Ascending aorta (tissue), 2 donors: ENCODE results near the gene NPPC. TPM values are rescaled to one million over a fixed set of nuclear protein-coding genes. Genes with fewer than 3 reads are reported as not detected.
"Not testable (repeated sequence)": the region's sequence is repeated elsewhere in the genome, so short reads cannot be mapped to it uniquely, and the experiment has no call there.

Experiments used
- DNase-seq, 2 donors: peaks; one replicate each; pipeline ENCODE4 v3.0.0-alpha.2; 2019; ENCODE audit warnings: low spot score in 2 of 2
- H3K27ac ChIP-seq, 2 donors: fragments of 200-600 bp; sonication (generic); one replicate each; pipeline ENCODE4 v1.5.1; 2016 to 2017; ENCODE audit warnings: mild to moderate bottlenecking in 1 of 2
- H3K27me3 ChIP-seq: fragments of 200-600 bp; sonication (generic); one replicate; pipeline ENCODE4 v1.5.1; 2017
- H3K36me3 ChIP-seq, 2 donors: fragments of 200-600 bp; sonication (generic); one replicate each; pipeline ENCODE4 v1.5.1; 2016
- H3K4me1 ChIP-seq, 2 donors: fragments of 200-600 bp; sonication (generic); one replicate each; pipeline ENCODE4 v1.5.1; 2016 to 2017; ENCODE audit warnings: mild to moderate bottlenecking in 1 of 2
- H3K4me3 ChIP-seq, 2 donors: fragments of 200-600 bp; sonication (generic); one replicate each; pipeline ENCODE4 v1.5.1; 2016 to 2017; ENCODE audit warnings: mild to moderate bottlenecking in 1 of 2
- H3K9me3 ChIP-seq, 2 donors: fragments of 200-600 bp; sonication (generic); one replicate each; pipeline ENCODE4 v1.5.1; 2016
- CTCF ChIP-seq, 3 experiments: fragments of 200-600 bp in 2 of 3; fragments of 450-650 bp in 1 of 3; sonication (generic) in 2 of 3; IDR thresholded peaks; one replicate each; pipeline ENCODE4 v1.5.1; 2016 to 2019; ENCODE audit warnings: antibody characterized with exemption in 3 of 3, mild to moderate bottlenecking in 1 of 3, moderate library complexity in 1 of 3
- intact Hi-C: fragments of 100-400 bp; cut with DNase I; formaldehyde crosslinking; loops from one replicate; pipeline ENCODE4 v1.15.1; 2023
- total RNA-seq: library from RNA; depleted of rRNA; stranded (reverse); fragments of >200 nt; gene quantifications from one replicate; pipeline ENCODE4 v1.1.0, GENCODE V29; 2016

NPPC gene
- total RNA-seq, 1 donor from 2014 or later, result not detected

- no peaks in the 10 kb centered on the region for H3K36me3 ChIP-seq
- TF ChIP-seq CTCF (IDR thresholded peaks at IDR 0.05), result no peak
- intact Hi-C loops, result no loop called here
Observed at GRCh38 chr2:231886071-231886681, 40.0 kb downstream of the NPPC start.

GRCh38 chr2:231884438-231885140, 41.6 kb downstream of the NPPC start:
- TF ChIP-seq CTCF (IDR thresholded peaks at IDR 0.05), result no peak
- H3K9me3 ChIP-seq, result no peaks in the 10 kb centered on the region
- no peak overlapping the region for H3K4me3 ChIP-seq
- no peaks in the 10 kb centered on the region for H3K27me3 ChIP-seq
- H3K36me3 ChIP-seq, result no peaks in the 10 kb centered on the region
- intact Hi-C loops, result no loop called here
- H3K4me1 ChIP-seq, result no peaks in the 10 kb centered on the region
- H3K27ac ChIP-seq, result no peak overlapping the region
- no peak for DNase-seq

More at GRCh38 chr2:231886071-231886681, 40.0 kb downstream of the NPPC start:
- Histone ChIP-seq H3K4me1 (no peaks in the 10 kb centered on the region), H3K4me3 (no peak overlapping the region), H3K27me3 (no peaks in the 10 kb centered on the region), H3K27ac (no peak overlapping the region), H3K9me3 (no peaks in the 10 kb centered on the region)
- no peak for DNase-seq

GRCh38 chr2:231883468-231883881, 42.7 kb downstream of the NPPC start:
- Histone ChIP-seq H3K4me1 (no peaks in the 10 kb centered on the region), H3K9me3 (no peaks in the 10 kb centered on the region), H3K27ac (no peak overlapping the region), H3K36me3 (no peaks in the 10 kb centered on the region), H3K27me3 (no peaks in the 10 kb centered on the region), H3K4me3 (no peak overlapping the region)
- DNase-seq, result no peak
- TF ChIP-seq CTCF (IDR thresholded peaks at IDR 0.05), result no peak
- intact Hi-C loops, result no loop called here

- no peak overlapping the region for H3K27ac ChIP-seq
- H3K9me3 ChIP-seq, result no peaks in the 10 kb centered on the region
- TF ChIP-seq CTCF (IDR thresholded peaks at IDR 0.05), result no peak
- H3K4me3 ChIP-seq, result no peak overlapping the region
- H3K36me3 ChIP-seq, result no peaks in the 10 kb centered on the region
- H3K27me3 ChIP-seq, result no peaks in the 10 kb centered on the region
- DNase-seq, result no peak
- intact Hi-C loops, result no loop called here
- no peaks in the 10 kb centered on the region for H3K4me1 ChIP-seq
Observed at GRCh38 chr2:231882646-231883045, 43.5 kb downstream of the NPPC start.

- H3K4me1 ChIP-seq, H3K9me3 ChIP-seq, H3K4me3 ChIP-seq, intact Hi-C loops, H3K36me3 ChIP-seq, DNase-seq, H3K27me3 ChIP-seq, H3K27ac ChIP-seq: not testable (repeated sequence)
Observed at GRCh38 chr2:231880371-231880770, 45.8 kb downstream of the NPPC start.

- intact Hi-C loops, result no loop called here
- Histone ChIP-seq H3K27ac (no peak overlapping the region), H3K4me3 (no peak overlapping the region), H3K9me3 (no peaks in the 10 kb centered on the region), H3K4me1 (no peaks in the 10 kb centered on the region), H3K27me3 (no peaks in the 10 kb centered on the region), H3K36me3 (no peaks in the 10 kb centered on the region)
- TF ChIP-seq CTCF (IDR thresholded peaks at IDR 0.05), result no peak
- no peak for DNase-seq
Observed at GRCh38 chr2:231879216-231879615, 47.0 kb downstream of the NPPC start.
